ENCODE data around the gene C6.

DNA sequence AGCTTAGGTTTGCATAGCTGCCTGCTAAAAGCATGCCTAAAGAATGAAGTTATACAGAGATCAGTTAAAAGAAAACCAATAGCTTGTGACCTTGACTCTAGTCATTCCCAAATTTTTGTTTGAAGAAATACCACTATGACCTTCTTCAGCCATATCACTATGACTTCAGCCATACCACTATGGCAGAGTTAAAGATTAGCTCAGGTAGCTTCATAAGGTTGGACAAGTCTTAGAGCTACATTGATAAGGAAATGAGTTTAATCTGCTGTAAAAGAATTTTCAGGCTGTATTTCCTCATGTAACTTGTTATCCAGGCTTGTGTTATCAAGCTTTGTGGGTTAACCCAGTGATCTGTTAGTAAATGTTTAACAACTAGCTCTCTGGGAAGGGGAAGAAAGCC, 30.7 kb downstream of the C6 start:
- TF ChIP-seq, protein P1, sequence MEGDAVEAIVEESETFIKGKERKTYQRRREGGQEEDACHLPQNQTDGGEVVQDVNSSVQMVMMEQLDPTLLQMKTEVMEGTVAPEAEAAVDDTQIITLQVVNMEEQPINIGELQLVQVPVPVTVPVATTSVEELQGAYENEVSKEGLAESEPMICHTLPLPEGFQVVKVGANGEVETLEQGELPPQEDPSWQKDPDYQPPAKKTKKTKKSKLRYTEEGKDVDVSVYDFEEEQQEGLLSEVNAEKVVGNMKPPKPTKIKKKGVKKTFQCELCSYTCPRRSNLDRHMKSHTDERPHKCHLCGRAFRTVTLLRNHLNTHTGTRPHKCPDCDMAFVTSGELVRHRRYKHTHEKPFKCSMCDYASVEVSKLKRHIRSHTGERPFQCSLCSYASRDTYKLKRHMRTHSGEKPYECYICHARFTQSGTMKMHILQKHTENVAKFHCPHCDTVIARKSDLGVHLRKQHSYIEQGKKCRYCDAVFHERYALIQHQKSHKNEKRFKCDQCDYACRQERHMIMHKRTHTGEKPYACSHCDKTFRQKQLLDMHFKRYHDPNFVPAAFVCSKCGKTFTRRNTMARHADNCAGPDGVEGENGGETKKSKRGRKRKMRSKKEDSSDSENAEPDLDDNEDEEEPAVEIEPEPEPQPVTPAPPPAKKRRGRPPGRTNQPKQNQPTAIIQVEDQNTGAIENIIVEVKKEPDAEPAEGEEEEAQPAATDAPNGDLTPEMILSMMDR (IDR thresholded peaks at IDR 0.05; ENCODE audit: low read depth, low read length, missing input control) = no peak
- TF ChIP-seq, protein P2, sequence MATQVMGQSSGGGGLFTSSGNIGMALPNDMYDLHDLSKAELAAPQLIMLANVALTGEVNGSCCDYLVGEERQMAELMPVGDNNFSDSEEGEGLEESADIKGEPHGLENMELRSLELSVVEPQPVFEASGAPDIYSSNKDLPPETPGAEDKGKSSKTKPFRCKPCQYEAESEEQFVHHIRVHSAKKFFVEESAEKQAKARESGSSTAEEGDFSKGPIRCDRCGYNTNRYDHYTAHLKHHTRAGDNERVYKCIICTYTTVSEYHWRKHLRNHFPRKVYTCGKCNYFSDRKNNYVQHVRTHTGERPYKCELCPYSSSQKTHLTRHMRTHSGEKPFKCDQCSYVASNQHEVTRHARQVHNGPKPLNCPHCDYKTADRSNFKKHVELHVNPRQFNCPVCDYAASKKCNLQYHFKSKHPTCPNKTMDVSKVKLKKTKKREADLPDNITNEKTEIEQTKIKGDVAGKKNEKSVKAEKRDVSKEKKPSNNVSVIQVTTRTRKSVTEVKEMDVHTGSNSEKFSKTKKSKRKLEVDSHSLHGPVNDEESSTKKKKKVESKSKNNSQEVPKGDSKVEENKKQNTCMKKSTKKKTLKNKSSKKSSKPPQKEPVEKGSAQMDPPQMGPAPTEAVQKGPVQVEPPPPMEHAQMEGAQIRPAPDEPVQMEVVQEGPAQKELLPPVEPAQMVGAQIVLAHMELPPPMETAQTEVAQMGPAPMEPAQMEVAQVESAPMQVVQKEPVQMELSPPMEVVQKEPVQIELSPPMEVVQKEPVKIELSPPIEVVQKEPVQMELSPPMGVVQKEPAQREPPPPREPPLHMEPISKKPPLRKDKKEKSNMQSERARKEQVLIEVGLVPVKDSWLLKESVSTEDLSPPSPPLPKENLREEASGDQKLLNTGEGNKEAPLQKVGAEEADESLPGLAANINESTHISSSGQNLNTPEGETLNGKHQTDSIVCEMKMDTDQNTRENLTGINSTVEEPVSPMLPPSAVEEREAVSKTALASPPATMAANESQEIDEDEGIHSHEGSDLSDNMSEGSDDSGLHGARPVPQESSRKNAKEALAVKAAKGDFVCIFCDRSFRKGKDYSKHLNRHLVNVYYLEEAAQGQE (IDR thresholded peaks at IDR 0.05) = no peak
- TF ChIP-seq YY1 (IDR thresholded peaks at IDR 0.05) (no peak), EGR1 (IDR thresholded peaks at IDR 0.05; ENCODE audit: low read depth in 2 of 2) (no peak), TAF1 (conservative IDR thresholded peaks at IDR 0.05) (no peak)
